Stimulated activated CD8-positive, alpha-beta memory T cell treated with anti-CD3 and anti-CD28 coated beads, Interleukin-12 subunit alpha, Interleukin-12 subunit beta, amount 100 ng/mL, for 4 hours (primary cell): ENCODE results near the gene CD300A.
"Not testable (repeated sequence)": the region's sequence is repeated elsewhere in the genome, so short reads cannot be mapped to it uniquely, and the experiment has no call there.

Source experiments
- DNase-seq: peaks from one replicate; pipeline ENCODE4 v3.0.0-alpha.2; 2020; ENCODE audit warnings: low read depth

CD300A gene

GRCh38 chr17:74518413-74518981 is 52.1 kb downstream of the CD300A start:
- not testable (repeated sequence) for DNase-seq

- no peak for DNase-seq
These were observed 53.6 kb downstream of the CD300A start for GRCh38 chr17:74520016-74520434.

- no peak for DNase-seq
These were observed 54.5 kb downstream of the CD300A start for GRCh38 chr17:74520790-74521480.

GRCh38 chr17:74521701-74522201 is 55.3 kb downstream of the CD300A start:
- no peak for DNase-seq

DNA sequence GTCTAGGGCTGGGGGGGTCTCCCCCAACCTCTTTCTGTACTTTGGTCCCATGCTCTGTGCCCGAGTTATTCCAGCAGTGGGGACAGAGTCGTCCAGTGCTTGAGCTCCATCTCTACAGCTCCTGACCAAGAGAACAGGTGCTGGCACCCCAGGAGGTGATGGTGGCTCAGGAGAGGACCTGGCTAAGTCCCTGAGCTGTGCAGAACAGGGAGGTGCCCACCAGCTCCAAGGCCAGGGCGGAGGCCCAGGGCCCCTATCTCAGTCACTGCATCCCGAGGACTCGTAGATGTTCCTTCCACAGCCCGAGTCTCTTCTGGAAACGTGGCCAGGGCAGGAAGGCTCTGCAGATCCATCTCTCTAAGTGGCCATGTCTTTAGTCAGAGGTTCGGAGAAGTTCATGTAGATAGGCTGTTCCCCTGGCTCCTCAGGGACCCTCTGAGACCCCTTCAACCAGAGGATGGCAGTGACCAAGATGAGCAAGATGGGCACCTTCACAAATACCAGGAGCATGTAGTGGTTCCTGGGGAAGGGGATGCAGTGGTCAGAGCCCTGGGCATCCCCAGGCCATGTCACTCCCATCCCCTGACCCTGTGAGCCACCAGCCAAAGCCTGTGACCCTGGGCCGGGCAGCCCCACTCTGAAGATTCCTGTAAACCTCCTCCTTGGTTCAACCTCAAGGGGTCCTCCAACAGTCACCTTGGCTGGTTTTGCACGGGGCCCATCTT is 56.1 kb downstream of the CD300A start:
- no peak for DNase-seq

DNA sequence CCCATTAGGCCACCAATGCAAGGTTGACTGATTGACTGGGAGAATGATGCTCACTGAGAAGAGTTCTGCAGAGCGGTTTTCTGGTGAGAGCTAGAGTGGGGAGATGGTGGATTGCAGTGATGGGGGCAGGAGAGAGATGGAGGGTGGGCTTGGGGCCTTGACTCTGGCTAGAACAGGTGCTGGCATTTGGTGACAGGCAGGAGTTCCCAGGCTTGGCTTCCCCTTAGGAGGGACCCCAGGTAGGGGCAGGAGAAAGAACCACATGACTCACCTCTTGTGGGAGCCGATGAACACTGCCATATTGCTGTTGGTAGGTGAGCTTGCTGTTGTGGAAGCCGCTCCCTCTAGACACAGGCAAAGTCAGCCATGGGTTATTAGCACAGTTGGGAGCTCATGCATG is 56.9 kb downstream of the CD300A start:
- DNase-seq, result no peak

DNA sequence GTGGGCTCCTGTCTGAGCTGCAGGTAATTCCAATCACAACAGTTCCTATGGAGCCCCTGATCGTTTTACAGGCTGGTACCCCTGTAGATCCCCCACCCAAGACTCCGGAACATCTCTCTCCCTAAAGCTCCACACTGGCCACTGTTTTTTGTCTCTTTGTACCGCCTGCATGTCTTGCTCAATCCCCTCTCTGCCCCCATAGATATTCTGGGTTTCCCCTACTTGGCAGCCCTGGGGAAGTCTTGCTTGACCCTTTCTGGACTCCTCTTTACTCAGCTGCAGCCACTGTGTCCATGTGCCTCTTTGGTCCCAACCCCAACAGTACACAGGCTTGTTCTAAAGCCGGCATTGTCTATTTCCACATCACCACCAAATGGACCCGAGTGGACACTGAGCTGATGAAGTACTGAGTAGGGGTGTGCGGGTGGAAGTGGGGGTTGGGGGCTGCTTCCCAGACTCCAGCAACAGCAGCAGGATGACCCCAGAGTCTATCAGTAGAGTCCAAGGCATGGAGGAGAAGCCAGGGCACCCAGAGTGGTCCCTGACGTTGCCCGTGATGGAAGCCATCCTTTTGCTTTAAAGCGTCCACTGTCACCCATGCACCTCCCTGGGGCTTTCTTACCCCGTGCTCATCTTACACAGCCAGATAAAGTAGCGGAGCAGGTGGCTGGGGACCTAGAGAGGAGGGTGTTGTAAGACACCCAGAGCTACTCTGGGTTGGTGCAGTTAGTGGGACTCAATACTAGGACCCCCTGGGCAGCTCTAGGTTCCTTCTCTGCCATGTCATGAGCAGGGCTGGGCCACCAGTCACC is 58.4 kb downstream of the CD300A start:
- DNase-seq, result no peak

DNA sequence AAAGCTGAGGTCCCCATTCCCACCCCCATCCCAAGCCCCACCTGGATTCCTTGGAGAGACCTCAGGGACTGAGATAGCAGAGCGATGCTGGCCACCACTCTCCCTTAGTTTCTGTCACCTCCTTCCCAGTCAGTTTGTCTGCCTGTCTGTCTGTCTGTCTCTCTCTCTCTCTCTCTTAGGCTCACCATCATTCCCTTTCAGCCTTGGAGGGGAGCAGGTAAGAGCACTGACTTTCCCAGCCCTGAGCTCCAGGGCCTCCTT is 59.0 kb downstream of the CD300A start:
- no peak for DNase-seq

GRCh38 chr17:74525781-74526288 is 59.4 kb downstream of the CD300A start:
- no peak for DNase-seq

- no peak for DNase-seq
These were observed 60.2 kb downstream of the CD300A start for GRCh38 chr17:74526681-74527080.

DNA sequence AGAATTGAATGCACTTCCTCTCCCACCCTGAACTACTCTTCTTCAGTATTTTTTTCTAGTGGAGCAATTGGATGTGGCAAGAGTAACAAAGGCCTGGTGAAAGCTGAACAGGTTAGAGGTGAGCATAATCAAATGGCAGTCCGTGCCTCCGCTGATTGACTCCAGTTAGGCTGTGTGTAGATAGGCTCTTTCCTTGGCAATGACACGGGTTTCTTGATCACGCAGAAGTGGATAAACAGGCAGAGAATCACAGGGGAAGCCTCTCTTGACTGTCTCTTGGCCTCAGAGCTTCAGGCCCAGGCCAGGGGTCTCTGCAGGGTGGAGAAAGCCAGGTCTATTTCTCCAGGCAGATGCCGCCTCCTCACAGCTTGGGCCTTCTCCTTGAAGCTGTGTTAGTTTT is 60.6 kb downstream of the CD300A start:
- DNase-seq, result no peak

DNA sequence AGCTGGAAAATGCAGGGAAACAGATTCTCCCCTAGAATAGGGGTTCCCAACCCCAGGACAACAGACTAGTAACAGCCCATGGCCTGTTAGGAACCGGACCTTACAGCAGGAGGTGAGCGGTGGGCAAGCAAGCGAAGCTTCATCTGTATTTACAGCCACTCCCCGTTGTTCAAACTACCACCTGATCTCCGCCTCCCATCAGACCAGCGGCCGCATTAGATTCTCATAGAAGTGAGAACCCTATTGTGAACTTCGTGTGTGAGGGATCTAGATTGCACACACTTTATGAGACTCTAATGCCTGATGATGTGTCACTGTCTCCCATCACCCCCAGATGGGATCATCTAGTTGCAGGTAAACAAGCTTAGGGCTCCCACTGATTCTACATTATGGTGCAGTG is 61.3 kb downstream of the CD300A start:
- no peak for DNase-seq

DNA sequence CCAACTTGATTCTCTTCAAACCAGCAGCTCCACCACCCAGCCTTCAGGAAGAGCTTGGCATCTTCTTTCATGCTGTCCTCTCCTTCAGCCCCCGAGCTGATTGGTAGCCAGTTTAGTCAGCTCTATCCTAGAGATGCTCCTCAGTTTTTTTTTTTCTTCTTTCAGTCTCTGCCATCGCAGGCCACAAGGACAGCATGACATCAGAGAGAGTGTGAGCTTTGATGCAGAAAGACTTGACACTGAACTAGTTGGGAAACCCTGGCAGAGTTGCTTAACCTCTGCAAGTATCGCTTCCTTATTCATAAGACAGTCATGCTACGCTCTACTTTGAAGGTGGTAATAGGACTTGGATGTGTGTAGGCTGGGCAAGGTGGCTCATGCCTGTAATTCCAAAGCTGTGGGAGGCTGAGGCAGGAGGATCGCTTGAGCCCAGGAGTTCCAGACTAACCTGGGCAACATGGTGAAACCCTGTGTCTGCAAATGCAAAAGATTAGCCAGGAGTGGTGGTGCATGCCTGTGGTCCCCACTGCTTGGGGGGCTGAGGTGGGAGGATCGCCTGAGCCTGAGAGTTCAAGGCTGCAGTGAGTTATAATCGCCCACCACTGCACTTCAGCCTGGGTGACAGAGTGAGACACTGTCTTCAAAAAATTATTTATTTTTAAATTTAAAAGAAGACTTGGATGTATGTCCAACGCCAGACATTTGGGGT is 62.2 kb downstream of the CD300A start:
- no peak for DNase-seq

DNA sequence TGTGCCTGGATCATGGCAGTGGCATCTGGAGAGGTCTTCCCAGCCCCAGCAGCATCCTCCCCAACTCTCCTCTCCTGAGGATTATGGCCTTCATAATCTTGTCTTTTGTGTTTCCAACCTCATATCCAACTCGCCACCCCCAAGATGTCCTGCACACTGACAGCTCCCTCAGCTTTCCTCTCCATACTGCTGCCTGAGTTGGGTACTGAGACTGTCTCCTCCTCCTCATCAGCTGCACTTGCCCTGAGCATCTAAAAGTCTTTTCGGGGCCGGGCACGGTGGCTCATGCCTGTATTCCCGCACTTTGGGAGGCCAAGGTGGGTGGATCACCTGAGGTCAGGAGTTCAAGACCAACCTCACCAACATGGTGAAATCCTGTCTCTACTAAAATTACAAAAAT is 62.8 kb downstream of the CD300A start:
- no peak for DNase-seq

GRCh38 chr17:74530831-74531150 is 64.4 kb downstream of the CD300A start:
- DNase-seq, result no peak

DNA sequence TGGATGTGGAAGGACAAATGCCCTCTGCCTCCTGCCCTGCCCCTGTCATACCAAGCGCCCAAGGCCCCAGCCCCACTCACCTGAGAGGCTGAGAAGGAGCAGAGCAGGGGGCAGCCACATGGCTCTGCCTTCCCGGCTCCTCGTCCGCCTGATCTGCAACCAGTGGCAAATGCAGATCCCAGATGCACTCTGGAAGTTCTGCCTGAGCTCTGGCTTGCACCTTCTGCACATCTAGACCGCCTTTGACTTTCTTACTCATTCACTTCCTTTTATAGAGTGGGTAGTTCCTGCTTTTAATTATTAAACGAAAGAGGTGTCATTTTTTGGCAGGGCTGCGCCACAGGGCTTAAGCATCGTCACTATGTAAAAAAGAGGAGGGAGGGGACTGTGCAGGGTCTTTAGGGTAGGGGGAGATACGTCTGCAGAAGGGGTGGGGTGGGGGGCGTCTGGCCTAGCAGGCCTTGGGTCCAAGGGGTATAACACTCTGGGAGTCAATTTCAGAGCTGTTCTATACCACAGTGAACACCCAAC is 64.9 kb downstream of the CD300A start, which contains the start of gene CD300LB:
CD300LB (minus strand) TSS at position 245 of the 531 bp plus-strand sequence; CDS start at position 120, 125 bp downstream.
- DNase-seq, result no peak

- DNase-seq, result no peak
These were observed 65.7 kb downstream of the CD300A start for GRCh38 chr17:74532115-74532514.
